Measurements from ENCODE around the gene RSRP1.
"Not testable (repeated sequence)": the region's sequence is repeated elsewhere in the genome, so short reads cannot be mapped to it uniquely, and the experiment has no call there.

Gene RSRP1, protein sequence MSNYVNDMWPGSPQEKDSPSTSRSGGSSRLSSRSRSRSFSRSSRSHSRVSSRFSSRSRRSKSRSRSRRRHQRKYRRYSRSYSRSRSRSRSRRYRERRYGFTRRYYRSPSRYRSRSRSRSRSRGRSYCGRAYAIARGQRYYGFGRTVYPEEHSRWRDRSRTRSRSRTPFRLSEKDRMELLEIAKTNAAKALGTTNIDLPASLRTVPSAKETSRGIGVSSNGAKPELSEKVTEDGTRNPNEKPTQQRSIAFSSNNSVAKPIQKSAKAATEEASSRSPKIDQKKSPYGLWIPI

DNA sequence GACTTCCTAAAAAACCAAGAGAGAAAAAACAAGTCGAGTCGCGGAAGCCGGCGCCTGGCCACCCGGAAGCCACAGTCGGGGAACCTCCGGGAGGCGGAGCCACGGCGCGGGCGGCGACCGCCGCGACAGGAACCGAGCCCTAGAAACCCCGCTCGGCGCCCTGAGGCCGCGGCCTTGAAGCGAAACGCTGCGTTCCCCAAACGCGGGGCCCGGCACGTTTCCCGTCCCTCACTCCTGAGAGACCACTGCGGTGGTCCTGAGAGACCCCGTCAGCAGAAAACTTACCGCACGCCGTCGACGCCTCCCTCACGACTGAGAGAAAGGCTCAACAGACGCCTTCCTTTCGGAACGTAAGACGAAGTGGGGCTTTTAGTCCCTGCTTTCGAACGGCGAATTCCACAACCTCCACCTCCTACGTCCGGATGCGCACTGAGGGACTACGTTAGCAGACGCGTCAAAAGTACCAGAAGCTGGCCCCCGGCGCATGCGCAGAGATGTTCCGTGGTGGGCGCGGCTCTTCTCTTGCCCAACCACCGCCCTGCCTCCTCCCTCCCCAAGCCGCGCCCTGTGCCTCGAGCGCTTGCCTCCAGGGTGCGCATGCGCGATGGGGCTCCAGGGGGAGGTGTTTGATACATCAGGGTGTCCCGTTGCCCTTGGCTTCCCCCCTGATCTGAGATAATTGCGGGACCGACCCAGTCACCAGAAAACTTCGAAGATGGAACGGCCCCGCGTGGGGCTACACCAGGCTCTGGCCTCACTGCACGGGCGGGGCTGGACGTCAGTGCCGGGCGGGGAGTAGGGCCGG, at the start of gene RSRP1:
RSRP1 (minus strand) TSS at position 431 of the 805 bp plus-strand sequence. CDS start 491 bp downstream, outside the sequence.
- TF ChIP-seq, protein P1, sequence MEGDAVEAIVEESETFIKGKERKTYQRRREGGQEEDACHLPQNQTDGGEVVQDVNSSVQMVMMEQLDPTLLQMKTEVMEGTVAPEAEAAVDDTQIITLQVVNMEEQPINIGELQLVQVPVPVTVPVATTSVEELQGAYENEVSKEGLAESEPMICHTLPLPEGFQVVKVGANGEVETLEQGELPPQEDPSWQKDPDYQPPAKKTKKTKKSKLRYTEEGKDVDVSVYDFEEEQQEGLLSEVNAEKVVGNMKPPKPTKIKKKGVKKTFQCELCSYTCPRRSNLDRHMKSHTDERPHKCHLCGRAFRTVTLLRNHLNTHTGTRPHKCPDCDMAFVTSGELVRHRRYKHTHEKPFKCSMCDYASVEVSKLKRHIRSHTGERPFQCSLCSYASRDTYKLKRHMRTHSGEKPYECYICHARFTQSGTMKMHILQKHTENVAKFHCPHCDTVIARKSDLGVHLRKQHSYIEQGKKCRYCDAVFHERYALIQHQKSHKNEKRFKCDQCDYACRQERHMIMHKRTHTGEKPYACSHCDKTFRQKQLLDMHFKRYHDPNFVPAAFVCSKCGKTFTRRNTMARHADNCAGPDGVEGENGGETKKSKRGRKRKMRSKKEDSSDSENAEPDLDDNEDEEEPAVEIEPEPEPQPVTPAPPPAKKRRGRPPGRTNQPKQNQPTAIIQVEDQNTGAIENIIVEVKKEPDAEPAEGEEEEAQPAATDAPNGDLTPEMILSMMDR (IDR thresholded peaks at IDR 0.05; ENCODE audit: low read depth, low read length): no peak
- DNase-seq (ENCODE audit: extremely low read depth, low read depth): peak; percentile 97

DNA sequence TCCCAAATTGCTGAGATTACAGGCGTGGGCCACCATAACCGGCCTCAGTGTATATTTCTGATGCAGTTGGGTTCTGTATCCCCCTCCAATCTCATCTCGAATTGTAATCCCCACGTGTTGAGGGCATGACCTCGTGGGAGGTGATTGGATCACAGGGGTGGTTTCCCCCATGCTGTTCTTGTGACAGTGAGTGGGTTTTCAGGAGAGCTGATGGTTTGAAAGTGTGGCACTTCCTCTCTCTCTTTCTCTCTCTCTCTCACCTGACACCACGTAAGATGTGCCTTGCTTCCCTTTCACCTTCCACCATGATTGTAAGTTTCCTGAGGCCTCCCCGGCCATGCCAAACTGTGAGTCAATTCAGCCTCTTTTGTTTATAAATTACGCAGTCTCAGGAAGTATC, 49.2 kb upstream of the RSRP1 start:
- DNase-seq (ENCODE audit: extremely low read depth, low read depth): not testable (repeated sequence)

DNA sequence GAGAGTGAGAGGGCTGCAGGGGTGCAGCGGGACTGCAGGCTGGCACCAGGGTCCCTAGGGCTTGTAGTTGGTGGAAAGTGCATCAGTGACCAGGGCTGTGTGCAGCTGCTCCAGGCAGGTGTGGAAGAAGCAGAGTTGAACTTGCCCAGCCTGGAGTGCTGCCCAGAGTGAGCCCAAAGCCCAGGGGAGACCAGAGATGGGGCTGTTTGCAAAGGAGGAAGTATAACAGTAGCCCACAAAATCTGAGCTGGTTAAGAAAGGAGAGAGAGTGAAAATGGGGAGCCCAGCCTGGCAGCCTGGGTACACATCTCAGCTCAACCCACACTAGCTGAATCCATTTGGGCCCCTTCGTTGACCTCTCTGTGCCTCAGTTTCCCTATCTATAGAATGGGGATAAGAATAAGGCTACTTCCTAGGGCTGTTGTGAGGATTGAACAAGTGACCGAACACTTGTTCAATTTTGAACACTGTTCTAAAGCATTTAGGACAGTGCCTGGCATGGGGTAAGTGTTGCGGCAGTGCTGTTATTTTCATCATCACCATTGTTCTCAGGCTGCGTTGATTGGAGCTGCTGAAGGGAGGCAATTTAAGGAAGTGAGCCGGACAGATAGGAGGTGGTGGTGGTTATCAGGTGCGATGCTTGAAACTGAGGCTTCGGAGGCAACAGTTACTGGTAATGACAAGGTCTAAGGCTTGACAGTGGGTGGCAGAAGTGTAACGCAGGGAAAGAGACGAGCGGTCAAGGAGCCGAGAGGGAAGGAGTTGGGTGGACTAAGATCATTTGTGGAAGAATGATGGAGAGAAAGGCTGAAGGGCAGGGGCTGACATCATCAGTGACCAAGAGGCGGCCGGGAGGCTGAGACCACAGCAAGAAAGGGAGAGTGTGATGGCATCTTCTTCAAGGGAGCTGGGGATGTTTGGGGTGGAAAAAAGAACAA, 47.9 kb upstream of the RSRP1 start:
- not testable (repeated sequence) for DNase-seq (ENCODE audit: extremely low read depth, low read depth)

DNA sequence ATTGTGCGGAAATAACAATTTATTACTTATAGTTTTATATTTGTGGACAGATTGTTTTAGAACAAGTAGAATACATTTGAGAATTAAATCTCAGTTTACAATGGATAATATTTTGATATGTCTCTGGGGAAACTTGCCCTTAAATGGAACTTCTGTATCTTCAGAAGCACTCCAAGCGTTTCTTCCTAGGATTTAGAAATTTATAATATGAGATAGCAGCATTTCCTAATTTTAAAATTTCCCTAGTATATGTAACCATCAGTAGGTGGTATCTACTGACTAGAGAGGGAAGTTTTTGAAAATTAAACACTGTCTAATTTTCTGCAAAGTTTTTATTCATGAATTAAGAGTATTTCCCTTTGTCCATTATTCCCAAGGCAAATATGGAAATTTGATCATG, 46.2 kb upstream of the RSRP1 start:
- DNase-seq (ENCODE audit: extremely low read depth, low read depth): not testable (repeated sequence)

DNA sequence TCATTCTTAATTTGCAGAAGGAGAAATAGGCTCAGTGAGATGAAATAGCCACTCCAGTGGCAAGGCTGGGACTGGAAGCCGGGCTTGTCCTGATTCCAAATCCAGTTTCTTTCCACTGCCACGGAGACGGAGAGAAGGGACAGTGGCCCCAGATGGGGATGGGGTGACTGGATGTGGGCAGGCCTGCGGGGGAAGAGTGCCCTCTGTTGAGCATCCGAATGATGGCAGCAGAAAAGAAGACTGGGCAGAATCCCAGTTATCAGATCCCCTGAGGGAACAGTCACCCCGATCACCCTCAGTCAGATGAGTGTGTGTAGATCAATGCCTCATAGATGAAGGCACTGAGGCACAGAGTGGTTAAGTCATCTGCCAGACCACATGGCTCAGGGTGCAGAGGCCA, 42.8 kb upstream of the RSRP1 start:
- TF ChIP-seq, protein P1 (IDR thresholded peaks at IDR 0.05; ENCODE audit: low read depth, low read length): peak; percentile 4; the same call in 1 of the 2 replicates
- not testable (repeated sequence) for DNase-seq (ENCODE audit: extremely low read depth, low read depth)

DNA sequence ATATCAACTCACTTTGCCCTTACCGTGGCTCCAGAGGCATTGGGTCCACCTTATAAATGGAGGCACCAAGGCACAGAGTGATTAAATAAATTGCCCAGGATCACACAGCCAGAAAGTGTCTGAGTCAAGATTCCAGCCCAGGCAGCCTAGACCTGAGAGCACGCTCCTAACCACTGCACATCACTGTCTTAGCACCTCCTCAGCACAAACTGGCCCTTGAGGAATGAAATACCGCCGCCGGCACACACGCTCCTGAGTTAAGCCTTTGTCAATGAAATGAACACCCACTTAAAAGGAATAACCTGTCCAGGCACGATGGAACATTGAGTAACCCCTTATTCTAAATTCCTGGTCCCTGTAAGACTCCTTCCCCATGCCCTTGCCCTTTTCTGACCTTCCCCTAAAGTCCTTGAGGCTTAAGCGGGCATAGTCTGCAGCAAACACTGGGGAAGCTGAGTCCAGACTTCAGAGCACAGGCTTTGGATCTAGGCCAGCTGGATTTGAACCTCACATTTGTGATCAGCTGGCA, 41.4 kb upstream of the RSRP1 start:
- not testable (repeated sequence) for DNase-seq (ENCODE audit: extremely low read depth, low read depth)

DNA sequence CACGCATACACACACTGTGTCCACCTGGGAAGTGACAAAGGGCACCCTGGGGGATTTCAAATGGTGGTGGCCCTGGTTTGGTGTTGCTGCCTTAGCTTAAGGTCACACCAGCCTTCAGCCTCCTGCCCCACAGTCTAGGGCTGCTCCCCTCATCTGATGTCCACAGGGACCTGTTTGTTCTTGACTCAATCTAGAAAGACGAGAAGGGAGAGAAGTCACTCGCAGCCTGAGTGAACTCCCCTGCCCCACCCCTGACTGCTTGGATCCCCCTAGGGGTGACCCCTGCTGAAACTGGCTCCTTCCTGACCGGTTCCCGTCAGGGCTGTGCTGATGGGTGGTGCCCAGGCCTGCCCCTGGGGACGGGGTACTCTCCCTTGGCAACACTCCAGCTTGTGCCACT, 39.9 kb upstream of the RSRP1 start:
- DNase-seq (ENCODE audit: extremely low read depth, low read depth): not testable (repeated sequence)

DNA sequence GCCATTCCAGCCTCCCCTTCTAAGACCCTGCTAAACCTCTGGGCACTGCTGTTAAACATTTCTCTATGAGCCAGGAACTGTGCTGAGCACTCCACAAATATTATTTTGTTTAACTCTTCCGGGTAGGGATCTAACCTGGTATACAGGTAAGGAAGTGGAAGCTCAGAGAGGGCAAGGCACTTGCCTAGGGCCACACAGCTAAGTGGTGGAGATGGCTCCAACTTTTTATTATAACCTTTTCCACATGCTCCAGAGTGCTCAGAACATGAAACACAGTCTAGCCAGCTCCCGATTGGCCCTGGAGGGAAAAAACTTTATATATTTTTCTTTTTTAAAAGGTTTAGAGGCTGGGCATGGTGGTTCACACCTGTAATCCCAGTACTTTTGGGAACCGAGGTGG, 38.6 kb upstream of the RSRP1 start:
- DNase-seq (ENCODE audit: extremely low read depth, low read depth): not testable (repeated sequence)

DNA sequence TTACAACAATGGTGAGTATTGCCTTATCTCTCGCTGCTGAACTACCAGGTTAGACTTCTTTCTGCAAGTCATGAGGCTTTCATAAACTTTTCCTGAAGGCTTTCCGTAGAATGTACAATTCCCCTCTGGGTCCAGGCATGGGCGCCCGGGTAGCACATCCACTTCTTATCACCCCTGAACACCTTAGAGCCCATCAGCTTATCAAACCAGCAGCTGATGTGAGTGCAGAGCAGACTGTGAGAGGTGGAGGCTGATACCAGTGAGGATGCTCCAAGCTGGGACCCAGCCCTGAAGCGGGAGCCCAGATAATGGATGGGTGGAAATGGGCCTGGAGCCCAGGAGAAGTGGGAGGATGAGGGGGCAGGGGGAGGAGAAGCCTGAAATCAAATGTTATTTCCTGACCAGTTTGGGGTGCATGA, 32.4 kb upstream of the RSRP1 start:
- not testable (repeated sequence) for DNase-seq (ENCODE audit: extremely low read depth, low read depth)

DNA sequence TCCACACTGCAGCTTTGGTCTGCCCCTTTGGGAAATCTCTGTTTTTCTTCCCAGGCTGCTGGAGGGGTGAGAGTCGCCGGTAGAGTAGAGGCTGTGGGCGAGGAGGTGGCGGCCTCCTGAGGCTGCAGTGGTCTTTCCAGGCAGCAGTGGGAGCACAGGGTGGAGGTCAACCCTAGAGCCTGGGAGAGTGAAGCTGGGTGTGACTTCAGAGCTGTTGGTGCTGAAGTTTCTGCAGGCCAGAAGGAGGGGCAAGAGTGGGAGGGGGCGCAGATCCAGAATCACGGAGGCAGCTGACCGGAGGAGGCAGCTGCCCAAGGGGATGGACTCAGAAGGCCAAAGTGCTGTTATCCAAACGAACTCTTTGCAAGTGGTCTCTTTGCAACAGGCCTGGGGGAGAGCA, 31.5 kb upstream of the RSRP1 start:
- DNase-seq (ENCODE audit: extremely low read depth, low read depth): not testable (repeated sequence)

DNA sequence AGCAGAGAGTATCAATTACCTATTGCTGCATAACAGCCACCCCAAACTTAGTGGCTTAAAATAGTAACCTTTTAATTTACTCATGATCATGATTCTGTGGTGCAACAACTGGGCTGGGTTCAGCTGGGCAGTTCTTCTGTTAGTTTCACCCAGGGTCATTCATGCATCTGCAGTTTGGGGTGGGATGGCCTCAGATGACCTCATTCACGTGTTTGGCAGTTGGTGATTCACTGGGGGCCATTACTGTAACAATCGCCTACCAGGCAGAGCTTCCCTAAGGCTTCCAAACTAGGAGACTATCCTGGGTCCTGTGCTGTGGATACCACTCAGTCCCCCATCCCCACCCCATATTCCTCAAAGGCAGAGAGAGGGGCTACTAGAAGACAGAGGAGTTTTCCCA, 31.1 kb upstream of the RSRP1 start:
- not testable (repeated sequence) for DNase-seq (ENCODE audit: extremely low read depth, low read depth)

DNA sequence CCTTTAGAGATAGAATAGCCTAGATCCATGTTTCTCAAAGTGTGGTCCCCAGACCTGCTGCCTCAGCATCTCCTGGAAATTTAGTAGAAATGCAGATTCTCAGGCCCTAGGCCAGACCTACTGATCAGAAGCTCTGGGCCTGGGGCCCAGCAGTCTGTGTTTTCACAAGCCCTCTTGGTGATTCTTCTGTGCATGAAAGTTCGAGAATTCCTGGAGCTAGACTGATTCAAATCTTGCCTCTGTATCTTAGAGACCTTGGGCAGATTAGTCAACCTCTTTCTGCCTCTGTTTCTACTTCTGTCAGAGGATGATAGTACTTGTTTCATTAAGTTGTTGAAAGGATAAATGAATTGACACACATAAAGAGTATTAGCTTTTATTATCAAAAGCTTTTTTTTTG, 30.0 kb upstream of the RSRP1 start:
- DNase-seq (ENCODE audit: extremely low read depth, low read depth): not testable (repeated sequence)

DNA sequence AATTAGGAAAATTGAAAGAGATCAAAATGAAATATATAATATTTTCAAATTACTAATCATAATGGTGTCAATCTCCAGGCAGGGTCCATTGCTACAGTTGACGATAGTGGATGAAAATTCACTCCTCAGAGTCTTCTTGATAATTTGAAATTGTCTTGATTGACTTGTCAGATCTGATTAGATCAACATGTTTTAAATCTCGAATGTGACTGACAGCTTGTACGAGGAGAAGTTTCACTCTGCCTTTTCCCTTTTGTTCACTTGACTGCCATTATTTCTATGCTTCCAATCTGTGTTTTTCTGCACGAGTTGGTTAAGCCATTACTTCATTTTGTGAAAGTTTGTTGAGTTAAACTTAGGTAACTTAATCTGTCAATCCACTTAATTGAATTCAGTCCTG, 28.4 kb upstream of the RSRP1 start:
- not testable (repeated sequence) for DNase-seq (ENCODE audit: extremely low read depth, low read depth)

DNA sequence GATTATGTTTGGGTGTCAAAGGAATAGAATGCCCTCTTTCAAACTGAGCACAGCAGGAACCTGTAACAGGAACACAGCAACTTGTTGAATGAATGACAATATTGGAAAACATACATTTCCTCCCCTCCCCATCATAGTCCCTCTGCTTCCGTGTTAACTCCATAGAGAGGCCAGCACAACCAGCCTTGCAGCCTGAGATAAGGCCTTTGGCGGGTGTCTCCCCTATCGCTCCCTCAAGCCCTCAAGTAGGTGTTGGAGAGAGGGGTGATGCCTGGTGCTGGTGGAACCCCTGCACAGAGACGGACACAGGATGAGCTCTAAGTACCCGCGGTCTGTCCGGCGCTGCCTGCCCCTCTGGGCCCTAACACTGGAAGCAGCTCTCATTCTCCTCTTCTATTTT, 25.0 kb upstream of the RSRP1 start, which contains the start of gene RHD:
RHD (plus strand) TSS at position 272 of the 400 bp plus-strand sequence; CDS start at position 311, 39 bp downstream.
- not testable (repeated sequence) for DNase-seq (ENCODE audit: extremely low read depth, low read depth)

DNA sequence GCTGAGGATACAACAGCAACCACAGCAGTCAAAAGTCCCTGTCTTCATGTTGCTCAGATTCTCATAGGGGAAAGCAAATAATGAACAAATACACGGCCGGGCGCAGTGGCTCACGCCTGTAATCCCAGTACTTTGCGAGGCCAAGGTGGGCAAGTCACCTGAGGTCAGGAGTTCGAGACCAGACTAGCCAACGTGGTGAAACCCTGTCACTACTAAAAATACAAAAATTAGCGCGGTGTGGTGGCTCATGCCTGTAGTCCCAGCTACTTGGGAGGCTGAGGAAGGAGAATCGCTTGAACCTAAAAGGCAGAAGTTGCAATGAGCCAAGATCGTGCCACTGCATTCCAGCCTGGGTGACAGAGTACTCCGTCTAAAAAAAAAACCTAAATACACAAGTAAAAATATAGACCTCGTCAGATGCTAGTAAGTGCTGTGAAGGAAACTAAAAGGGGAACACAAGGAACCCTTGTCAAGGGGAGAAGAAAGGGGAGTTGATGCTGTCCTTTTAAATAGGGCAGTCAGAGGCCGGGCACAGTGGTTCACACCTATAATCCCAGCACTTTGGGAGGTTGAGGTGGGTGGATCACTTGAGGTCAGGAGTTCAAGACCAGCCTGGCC, 21.0 kb upstream of the RSRP1 start:
- not testable (repeated sequence) for DNase-seq (ENCODE audit: extremely low read depth, low read depth)

DNA sequence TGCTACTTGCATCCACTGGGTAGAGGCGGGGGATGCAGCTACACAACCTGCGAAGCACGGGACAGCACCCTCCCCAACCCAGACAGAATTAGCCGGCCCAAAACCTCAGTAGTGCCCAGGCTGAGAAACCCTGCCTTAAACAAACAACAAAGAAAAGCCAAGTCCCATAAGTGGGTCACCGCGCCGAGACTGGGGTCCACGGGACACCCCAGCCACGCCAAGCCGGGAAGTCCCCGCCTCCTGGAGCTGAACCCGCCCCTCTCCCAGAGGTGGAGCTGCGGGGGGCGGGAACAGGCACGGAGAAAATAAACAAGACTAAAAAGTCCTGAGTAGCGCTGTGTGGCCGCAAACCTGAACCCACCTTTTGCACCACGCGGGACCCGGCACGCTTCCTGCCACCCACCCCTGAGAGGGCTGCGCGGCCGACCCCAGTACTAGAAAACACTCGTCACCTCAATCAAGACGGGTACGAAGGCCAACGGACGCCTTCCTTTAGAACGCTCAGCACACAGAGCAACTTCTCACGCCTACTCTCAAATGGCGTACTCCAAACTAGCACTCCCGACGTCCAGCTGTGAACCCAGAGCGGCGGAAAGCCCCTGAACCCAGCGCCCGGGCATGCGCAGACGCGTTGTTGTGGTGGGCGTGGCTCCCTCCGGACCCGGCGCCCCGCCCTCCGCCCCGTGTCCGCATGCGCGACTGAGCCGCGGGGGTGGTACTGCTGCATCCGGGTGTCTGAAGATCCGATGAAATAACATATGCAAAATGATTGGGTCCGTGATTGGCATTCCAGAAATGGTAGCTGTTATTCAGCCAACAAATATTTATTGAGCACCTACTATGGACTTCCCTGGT, 20.3 kb upstream of the RSRP1 start:
- peak; percentile 37 for DNase-seq (ENCODE audit: extremely low read depth, low read depth)
